Measurements from ENCODE around the gene ZNF573. TPM values are rescaled to one million over a fixed set of nuclear protein-coding genes. Genes with fewer than 3 reads are reported as not detected.
A peak's percentile ranks its signal among the peaks of the same experiment; 100 is the strongest.

ZNF573 gene
- total and polyA plus RNA-seq, 2 of the 13 experiments (the other 11 are each of a cell fraction or from before 2014, with no cell fraction given) = 3.1 to 9.3 TPM

DNA sequence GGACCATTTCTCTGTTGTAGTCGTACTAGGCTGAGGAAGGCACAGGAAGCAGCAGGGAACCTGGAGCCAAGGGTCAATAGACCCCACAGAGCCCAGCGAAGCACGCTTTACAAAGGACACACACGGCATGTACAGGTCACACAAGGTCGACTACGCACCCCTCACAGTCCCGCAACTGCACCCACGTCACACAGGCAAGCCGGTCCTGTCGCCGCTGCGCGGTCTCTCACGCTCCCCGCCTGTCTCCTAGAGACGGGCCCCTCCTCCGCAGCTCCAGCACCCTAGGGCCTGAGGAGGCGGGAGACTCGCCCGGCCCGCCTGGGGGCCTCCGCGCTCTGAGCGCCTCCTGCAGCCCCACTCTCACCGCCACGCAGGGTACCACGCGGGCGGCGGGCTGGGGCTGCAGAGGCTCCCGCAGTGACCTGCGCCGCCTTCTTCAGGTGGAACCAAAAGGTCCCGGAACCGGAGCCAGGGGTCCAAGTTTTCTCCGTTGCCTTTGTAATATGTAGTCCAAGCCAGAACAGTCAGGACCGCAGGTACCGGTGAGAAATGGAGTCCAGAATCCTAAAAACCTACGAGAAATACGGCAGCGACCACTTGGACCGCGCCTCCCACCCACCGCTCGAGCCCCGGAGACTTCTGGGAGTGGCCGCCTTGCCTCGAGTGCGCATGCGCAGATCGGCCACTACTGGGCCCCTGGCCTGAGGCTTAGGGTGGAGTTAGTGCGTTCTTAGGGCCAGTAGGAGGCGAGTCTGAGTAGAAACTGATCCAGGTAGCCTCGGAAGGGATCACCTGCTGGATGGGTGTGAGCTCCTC lies 60.1 kb downstream of the ZNF573 start, which contains the start of gene ZNF607 (continued):
- TF ChIP-seq, protein P1, sequence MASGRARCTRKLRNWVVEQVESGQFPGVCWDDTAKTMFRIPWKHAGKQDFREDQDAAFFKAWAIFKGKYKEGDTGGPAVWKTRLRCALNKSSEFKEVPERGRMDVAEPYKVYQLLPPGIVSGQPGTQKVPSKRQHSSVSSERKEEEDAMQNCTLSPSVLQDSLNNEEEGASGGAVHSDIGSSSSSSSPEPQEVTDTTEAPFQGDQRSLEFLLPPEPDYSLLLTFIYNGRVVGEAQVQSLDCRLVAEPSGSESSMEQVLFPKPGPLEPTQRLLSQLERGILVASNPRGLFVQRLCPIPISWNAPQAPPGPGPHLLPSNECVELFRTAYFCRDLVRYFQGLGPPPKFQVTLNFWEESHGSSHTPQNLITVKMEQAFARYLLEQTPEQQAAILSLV (CRISPR knock-in tag; IDR thresholded peaks at IDR 0.05; ENCODE audit: borderline replicate concordance) = peak; percentile 88; the same call in 1 of the 2 replicates
- TF ChIP-seq NFYC (CRISPR knock-in tag; IDR thresholded peaks at IDR 0.05) (no peak), ZNF546 (CRISPR knock-in tag; conservative IDR thresholded peaks at IDR 0.05) (no peak), ZNF598 (CRISPR knock-in tag; IDR thresholded peaks at IDR 0.05; ENCODE audit: borderline replicate concordance) (peak; percentile 89; the same call in 1 of the 2 replicates), KAT8 (CRISPR knock-in tag; IDR thresholded peaks at IDR 0.05) (peak; percentile 44; the same call in 1 of the 2 replicates), HNRNPH1 (optimal IDR thresholded peaks at IDR 0.05; ENCODE audit: low read depth, low read length) (peak; percentile 74), ZNF430 (CRISPR knock-in tag; IDR thresholded peaks at IDR 0.05) (peak; percentile 82; the same call in 1 of the 2 replicates), SP5 (CRISPR knock-in tag; IDR thresholded peaks at IDR 0.05; ENCODE audit: borderline replicate concordance, low read depth) (no peak), CEBPB (IDR thresholded peaks at IDR 0.05; ENCODE audit: borderline replicate concordance, low read depth, low read length) (no peak), MYC (CRISPR knock-in tag; IDR thresholded peaks at IDR 0.05; ENCODE audit: borderline replicate concordance) (peak; percentile 73; the same call in 1 of the 2 replicates), SETDB1 (CRISPR knock-in tag; IDR thresholded peaks at IDR 0.05; ENCODE audit: borderline replicate concordance) (no peak), ZNF256 (CRISPR knock-in tag; conservative IDR thresholded peaks at IDR 0.05) (no peak)
- TF ChIP-seq, protein P2, sequence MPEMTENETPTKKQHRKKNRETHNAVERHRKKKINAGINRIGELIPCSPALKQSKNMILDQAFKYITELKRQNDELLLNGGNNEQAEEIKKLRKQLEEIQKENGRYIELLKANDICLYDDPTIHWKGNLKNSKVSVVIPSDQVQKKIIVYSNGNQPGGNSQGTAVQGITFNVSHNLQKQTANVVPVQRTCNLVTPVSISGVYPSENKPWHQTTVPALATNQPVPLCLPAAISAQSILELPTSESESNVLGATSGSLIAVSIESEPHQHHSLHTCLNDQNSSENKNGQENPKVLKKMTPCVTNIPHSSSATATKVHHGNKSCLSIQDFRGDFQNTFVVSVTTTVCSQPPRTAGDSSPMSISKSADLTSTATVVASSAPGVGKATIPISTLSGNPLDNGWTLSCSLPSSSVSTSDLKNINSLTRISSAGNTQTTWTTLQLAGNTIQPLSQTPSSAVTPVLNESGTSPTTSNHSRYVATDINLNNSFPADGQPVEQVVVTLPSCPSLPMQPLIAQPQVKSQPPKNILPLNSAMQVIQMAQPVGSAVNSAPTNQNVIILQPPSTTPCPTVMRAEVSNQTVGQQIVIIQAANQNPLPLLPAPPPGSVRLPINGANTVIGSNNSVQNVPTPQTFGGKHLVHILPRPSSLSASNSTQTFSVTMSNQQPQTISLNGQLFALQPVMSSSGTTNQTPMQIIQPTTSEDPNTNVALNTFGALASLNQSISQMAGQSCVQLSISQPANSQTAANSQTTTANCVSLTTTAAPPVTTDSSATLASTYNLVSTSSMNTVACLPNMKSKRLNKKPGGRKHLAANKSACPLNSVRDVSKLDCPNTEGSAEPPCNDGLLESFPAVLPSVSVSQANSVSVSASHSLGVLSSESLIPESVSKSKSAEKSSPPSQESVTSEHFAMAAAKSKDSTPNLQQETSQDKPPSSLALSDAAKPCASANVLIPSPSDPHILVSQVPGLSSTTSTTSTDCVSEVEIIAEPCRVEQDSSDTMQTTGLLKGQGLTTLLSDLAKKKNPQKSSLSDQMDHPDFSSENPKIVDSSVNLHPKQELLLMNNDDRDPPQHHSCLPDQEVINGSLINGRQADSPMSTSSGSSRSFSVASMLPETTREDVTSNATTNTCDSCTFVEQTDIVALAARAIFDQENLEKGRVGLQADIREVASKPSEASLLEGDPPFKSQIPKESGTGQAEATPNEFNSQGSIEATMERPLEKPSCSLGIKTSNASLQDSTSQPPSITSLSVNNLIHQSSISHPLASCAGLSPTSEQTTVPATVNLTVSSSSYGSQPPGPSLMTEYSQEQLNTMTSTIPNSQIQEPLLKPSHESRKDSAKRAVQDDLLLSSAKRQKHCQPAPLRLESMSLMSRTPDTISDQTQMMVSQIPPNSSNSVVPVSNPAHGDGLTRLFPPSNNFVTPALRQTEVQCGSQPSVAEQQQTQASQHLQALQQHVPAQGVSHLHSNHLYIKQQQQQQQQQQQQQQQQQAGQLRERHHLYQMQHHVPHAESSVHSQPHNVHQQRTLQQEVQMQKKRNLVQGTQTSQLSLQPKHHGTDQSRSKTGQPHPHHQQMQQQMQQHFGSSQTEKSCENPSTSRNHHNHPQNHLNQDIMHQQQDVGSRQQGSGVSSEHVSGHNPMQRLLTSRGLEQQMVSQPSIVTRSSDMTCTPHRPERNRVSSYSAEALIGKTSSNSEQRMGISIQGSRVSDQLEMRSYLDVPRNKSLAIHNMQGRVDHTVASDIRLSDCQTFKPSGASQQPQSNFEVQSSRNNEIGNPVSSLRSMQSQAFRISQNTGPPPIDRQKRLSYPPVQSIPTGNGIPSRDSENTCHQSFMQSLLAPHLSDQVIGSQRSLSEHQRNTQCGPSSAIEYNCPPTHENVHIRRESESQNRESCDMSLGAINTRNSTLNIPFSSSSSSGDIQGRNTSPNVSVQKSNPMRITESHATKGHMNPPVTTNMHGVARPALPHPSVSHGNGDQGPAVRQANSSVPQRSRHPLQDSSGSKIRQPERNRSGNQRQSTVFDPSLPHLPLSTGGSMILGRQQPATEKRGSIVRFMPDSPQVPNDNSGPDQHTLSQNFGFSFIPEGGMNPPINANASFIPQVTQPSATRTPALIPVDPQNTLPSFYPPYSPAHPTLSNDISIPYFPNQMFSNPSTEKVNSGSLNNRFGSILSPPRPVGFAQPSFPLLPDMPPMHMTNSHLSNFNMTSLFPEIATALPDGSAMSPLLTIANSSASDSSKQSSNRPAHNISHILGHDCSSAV (CRISPR knock-in tag; IDR thresholded peaks at IDR 0.05; ENCODE audit: borderline replicate concordance) = no peak
- TF ChIP-seq, protein P3, sequence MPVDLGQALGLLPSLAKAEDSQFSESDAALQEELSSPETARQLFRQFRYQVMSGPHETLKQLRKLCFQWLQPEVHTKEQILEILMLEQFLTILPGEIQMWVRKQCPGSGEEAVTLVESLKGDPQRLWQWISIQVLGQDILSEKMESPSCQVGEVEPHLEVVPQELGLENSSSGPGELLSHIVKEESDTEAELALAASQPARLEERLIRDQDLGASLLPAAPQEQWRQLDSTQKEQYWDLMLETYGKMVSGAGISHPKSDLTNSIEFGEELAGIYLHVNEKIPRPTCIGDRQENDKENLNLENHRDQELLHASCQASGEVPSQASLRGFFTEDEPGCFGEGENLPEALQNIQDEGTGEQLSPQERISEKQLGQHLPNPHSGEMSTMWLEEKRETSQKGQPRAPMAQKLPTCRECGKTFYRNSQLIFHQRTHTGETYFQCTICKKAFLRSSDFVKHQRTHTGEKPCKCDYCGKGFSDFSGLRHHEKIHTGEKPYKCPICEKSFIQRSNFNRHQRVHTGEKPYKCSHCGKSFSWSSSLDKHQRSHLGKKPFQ (CRISPR knock-in tag; IDR thresholded peaks at IDR 0.05; ENCODE audit: insufficient replicate concordance) = no peak
- TF ChIP-seq, protein P4, sequence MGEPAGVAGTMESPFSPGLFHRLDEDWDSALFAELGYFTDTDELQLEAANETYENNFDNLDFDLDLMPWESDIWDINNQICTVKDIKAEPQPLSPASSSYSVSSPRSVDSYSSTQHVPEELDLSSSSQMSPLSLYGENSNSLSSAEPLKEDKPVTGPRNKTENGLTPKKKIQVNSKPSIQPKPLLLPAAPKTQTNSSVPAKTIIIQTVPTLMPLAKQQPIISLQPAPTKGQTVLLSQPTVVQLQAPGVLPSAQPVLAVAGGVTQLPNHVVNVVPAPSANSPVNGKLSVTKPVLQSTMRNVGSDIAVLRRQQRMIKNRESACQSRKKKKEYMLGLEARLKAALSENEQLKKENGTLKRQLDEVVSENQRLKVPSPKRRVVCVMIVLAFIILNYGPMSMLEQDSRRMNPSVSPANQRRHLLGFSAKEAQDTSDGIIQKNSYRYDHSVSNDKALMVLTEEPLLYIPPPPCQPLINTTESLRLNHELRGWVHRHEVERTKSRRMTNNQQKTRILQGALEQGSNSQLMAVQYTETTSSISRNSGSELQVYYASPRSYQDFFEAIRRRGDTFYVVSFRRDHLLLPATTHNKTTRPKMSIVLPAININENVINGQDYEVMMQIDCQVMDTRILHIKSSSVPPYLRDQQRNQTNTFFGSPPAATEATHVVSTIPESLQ (CRISPR knock-in tag; conservative IDR thresholded peaks at IDR 0.05) = no peak

Measured in HepG2 (cell line).